Gastroesophageal sphincter (tissue), 3 donors: ENCODE results near the gene NKIRAS2.

Experiments used
- CTCF ChIP-seq, 4 experiments: fragments of 200-600 bp in 2 of 4; fragments of 450-650 bp in 2 of 4; sonication (generic) in 1 of 4; IDR thresholded peaks; one replicate each; pipeline ENCODE4 v1.5.1; 2017 to 2019; ENCODE audit warnings: antibody characterized with exemption in 4 of 4, mild to moderate bottlenecking in 2 of 4, moderate library complexity in 2 of 4
- POLR2A ChIP-seq, 2 donors: fragments of 450-650 bp; IDR thresholded peaks; one replicate each; pipeline ENCODE4 v1.6.1; 2017; ENCODE audit warnings: antibody characterized with exemption in 2 of 2, mild to moderate bottlenecking in 2 of 2, moderate library complexity in 1 of 2

DNA sequence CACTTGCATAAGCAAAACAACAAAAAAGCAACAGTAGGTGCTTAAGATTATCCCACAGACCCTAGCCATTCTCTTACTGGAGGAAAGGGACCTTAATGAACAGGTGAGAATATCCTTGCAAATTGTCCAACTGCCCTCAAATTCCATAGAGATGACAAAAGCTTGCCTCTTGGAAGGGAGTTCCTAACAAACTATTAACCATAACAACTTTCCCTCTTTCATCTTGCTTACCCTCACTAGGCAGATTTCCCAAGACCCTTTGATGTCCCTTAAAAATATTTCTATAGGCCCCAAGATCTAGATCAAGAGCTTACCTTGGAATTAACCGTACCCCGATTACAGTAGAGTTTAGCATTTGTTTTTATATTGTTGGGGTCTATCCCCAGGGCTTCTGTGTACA lies 31.5 kb upstream of the NKIRAS2 start:
- TF ChIP-seq POLR2A (IDR thresholded peaks at IDR 0.05) (no peak), CTCF (IDR thresholded peaks at IDR 0.05) (no peak)
